Right ventricle myocardium inferior (tissue), 1 donor: Measurements from ENCODE around the gene PPP1R14C. TPM values are rescaled to one million over a fixed set of nuclear protein-coding genes. Genes with fewer than 3 reads are reported as not detected.
"Not testable (repeated sequence)": the region's sequence is repeated elsewhere in the genome, so short reads cannot be mapped to it uniquely, and the experiment has no call there.

Source experiments
- ATAC-seq: fragments of 200-7000 bp; cut with Tn5 transposase; one replicate; pipeline ENCODE4 v1.9.1; 2020; ENCODE audit warnings: mild to moderate bottlenecking, moderate library complexity
- DNase-seq: peaks from one replicate; pipeline ENCODE4 v3.0.0; 2021; ENCODE audit errors: missing footprints
- intact Hi-C: fragments of 100-400 bp; cut with DNase I; formaldehyde crosslinking; loops from one replicate; pipeline ENCODE4 v1.11.0; 2022
- total RNA-seq: library from RNA; stranded (reverse); fragmentation: NEBNext Ultra II Directional; extraction: Animal tissue kit (Norgen Biotek cat#: 25700); gene quantifications from one replicate; pipeline ENCODE4 v1.2.1, GENCODE V29; 2021
- donor health status: DM: no; HTN: yes; CAD: no; lungs with severe emphysema.

The PPP1R14C gene
- total RNA-seq, 1 donor from 2014 or later = 129 TPM

DNA sequence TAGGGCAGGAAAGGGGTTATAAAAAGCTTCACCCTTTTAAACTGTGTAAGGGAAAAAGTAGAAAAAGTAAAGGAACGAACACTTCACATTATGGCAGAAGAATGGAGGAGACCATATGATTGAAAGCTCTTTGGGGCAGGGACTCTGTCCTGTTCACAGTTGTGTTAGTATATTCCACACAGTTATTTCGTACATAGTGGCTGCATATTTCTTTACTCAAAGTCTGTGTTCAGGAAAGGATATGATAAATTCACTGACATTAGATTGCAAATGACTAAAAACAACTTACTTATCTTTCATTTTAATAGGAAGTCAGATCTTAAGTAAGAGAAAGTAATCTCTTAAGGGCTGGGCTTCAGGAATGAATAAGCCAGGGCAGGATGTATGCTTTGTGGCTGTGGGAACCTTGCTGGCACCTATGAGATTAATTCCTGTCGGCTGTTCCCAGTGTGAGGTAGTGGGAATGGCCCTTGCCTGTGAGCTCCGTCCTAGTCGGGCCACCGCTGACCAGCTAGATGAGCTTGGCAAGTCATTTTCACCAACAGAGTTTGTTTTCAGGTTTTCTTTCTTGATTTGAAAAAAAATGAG lies 11.2 kb downstream of the PPP1R14C start:
- ATAC-seq = no peak
- no peak for DNase-seq
- intact Hi-C loops = no loop called here

GRCh38 chr6:150156460-150156859 lies 13.6 kb downstream of the PPP1R14C start:
- intact Hi-C loops = no loop called here
- no peak for ATAC-seq
- DNase-seq = no peak

GRCh38 chr6:150157081-150157480 lies 14.2 kb downstream of the PPP1R14C start:
- DNase-seq (no peak), ATAC-seq (no peak)
- intact Hi-C loops = no loop called here

DNA sequence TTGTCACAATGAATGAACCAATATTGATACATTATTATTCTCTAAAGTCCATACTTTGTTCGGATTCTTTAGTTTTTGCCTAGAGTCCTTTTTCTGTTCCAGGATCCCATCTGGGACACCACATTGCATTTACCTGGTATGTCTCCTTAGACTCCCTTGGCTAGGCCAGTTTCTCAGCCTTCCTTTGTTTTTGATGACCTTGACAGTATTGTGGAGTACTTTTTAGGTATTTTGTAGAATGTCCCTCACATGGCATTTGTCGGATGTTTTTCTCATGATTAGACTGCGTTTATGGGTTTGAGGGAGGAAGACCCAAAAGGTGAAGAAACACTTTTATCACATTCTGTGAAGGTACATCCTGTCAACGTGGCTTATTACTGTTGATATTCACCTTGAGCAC lies 16.9 kb downstream of the PPP1R14C start:
- intact Hi-C loops = no loop called here
- ATAC-seq = no peak
- DNase-seq = no peak

DNA sequence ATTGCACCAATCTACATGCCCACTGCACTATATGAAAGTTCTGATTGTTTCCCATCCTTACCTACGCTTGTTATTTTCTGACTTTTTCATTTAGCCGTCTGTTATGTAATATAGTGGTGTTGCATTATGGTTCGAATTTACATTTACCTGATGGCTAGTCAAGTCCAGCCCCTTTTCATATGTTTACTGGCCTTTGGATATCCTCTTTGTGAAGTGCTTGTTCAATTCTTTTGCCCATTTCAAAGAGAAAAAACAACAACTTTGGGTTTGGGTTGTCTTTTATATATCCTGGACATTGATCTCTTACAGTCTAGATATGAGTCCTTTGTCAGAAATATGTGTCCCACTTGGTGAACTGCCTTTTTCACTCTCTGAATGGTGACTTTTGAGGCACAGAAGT lies 21.1 kb downstream of the PPP1R14C start:
- intact Hi-C loops = no loop called here
- ATAC-seq = no peak
- DNase-seq = no peak

- DNase-seq (no peak), ATAC-seq (no peak)
- intact Hi-C loops = no loop called here
Observed at GRCh38 chr6:150165020-150165702, 22.3 kb downstream of the PPP1R14C start.

GRCh38 chr6:150167479-150167873 lies 24.6 kb downstream of the PPP1R14C start:
- DNase-seq = no peak

GRCh38 chr6:150169181-150169580 lies 26.3 kb downstream of the PPP1R14C start:
- ATAC-seq = no peak
- intact Hi-C loops = no loop called here
- DNase-seq = no peak

More at GRCh38 chr6:150167479-150167873, 24.6 kb downstream of the PPP1R14C start:
- intact Hi-C loops = no loop called here
- peak; percentile 92 for ATAC-seq

GRCh38 chr6:150169609-150170008 lies 26.8 kb downstream of the PPP1R14C start:
- intact Hi-C loops = no loop called here
- no peak for DNase-seq

GRCh38 chr6:150172929-150173328 lies 30.1 kb downstream of the PPP1R14C start:
- intact Hi-C loops = no loop called here
- no peak for ATAC-seq
- DNase-seq = no peak

More at GRCh38 chr6:150169609-150170008, 26.8 kb downstream of the PPP1R14C start:
- no peak for ATAC-seq

- DNase-seq = no peak
- intact Hi-C loops = loop anchor here (1.0 to 5.0 kb wide), 2 partner anchors 30 to 62 kb away; no protein-coding TSS in a partner anchor
- ATAC-seq = no peak
Observed at GRCh38 chr6:150175586-150176151, 32.8 kb downstream of the PPP1R14C start.

GRCh38 chr6:150176152-150176551 lies 33.3 kb downstream of the PPP1R14C start:
- DNase-seq = peak; percentile 81
- ATAC-seq = peak; percentile 45
- intact Hi-C loops = loop anchor here (1.0 to 5.0 kb wide), 2 partner anchors 31 to 61 kb away; no protein-coding TSS in a partner anchor

DNA sequence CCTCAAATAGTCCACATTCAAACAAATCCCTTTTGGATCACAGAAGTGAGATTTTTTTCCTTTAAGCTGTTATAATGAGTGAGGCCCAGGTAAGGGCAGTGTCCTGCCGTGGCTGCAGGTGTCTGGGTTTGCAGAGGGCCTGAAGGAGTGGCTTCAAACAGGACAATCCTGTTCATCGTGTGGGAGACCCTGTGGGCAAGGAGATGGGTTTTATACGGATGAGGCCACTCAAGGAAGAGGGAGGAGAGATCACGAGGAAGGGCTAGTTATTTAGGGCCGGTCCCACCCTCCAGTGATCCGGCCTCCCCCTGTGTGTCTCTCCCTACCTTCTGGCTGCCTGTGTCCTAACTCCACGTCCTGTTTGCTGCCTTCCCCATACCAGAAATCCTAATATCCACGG lies 33.8 kb downstream of the PPP1R14C start:
- peak; percentile 20 for ATAC-seq
- DNase-seq = no peak
- intact Hi-C loops = loop anchor here (1.0 to 5.0 kb wide), 2 partner anchors 31 to 61 kb away; no protein-coding TSS in a partner anchor

GRCh38 chr6:150177259-150177951 lies 34.6 kb downstream of the PPP1R14C start:
- intact Hi-C loops = loop anchor here (5.0 kb wide), 1 partner anchor 60 kb away; no protein-coding TSS in a partner anchor
- ATAC-seq (peak; percentile 84), DNase-seq (no peak)

DNA sequence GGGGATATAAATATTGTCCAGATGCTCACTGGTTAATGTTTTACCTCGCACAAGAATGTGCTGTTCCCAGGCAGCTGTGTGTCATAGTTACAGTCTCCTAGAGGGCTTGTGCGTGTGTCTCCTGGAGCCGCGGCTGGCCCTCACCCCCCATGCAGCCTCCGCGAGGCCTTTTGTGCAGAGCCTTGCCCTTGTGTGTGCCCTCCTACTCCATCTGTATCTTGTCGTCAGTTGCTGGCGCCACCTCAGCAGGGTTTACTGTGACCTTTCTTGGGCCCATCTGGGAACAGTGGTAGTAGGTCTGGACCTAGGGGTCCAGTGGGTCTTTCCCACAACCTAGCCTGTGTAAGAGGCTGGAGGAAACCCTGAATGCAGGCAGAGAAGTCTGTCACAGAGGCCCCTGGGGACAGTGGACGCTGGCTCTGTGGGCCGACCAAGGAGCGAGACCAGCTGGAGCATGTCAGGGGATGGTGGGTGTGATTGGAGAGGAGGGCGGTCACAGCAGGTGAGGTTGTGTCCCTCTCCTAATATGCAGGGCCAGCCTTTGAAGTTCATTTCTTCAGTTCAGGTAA lies 35.2 kb downstream of the PPP1R14C start:
- ATAC-seq = peak; percentile 58
- intact Hi-C loops = loop anchor here (5.0 kb wide), 1 partner anchor 59 kb away; no protein-coding TSS in a partner anchor

GRCh38 chr6:150179030-150179429 lies 36.2 kb downstream of the PPP1R14C start:
- intact Hi-C loops = loop anchor here (5.0 kb wide), 1 partner anchor 58 kb away; no protein-coding TSS in a partner anchor
- no peak for ATAC-seq
- DNase-seq = no peak

More for the DNA sequence above, 35.2 kb downstream of the PPP1R14C start:
- DNase-seq = no peak

DNA sequence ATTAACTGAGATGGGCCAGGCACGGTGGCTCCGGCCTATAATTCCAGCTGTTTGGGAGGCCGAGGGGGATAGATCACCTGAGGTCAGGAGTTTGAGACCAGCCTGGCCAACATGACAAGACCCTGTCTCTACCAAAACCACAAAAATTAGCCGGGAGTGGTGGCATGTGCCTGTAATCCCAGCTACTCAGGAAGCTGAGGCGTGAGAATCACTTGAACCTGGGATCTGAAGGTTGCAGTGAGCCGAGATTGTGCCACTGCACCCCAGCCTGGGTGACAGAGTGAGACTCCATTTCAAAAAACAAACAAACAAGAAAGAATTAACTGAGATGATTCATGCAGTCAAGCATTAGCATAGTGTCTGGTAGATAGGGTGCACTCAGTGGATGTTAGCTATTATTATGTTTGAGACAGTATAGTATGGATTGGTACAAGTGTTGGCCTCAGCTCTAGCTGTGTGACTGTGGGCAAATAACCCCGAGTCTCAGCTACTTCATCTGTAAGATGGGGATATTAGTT lies 37.1 kb downstream of the PPP1R14C start:
- not testable (repeated sequence) for ATAC-seq, DNase-seq
- intact Hi-C loops = loop anchor here (5.0 kb wide), 1 partner anchor 57 kb away; no protein-coding TSS in a partner anchor

GRCh38 chr6:150180517-150180916 lies 37.7 kb downstream of the PPP1R14C start:
- intact Hi-C loops = no loop called here
- no peak for ATAC-seq
- DNase-seq = no peak
